IMR-90 (cell line): ENCODE results near the gene PAQR5. TPM values are rescaled to one million over a fixed set of nuclear protein-coding genes. Genes with fewer than 3 reads are reported as not detected.
"Not testable (repeated sequence)": the region's sequence is repeated elsewhere in the genome, so short reads cannot be mapped to it uniquely, and the experiment has no call there.

Experiments
- ATAC-seq: fragments of 200-7000 bp; cut with Tn5 transposase; 2 replicates; pipeline ENCODE4 v1.9.1; 2020; ENCODE audit warnings: low read depth, mild to moderate bottlenecking, moderate library complexity
- BruUV-seq: library from RNA; stranded (reverse); fragments of 400-500 nt; replicated peaks from 2 replicates; lab custom pipeline; 2021; lab: Mats Ljungman, UMichigan
- CTCF ChIA-PET: fragments of 300-600 bp; formaldehyde crosslinking; extraction: SDS; loops from one replicate; lab custom pipeline; 2021; ENCODE audit warnings: antibody characterized with exemption; lab: Yijun Ruan, JAX
- POLR2A ChIA-PET: fragments of 300-600 bp; sonication (Branson Sonifier 250); formaldehyde crosslinking; loops from one replicate; lab custom pipeline; 2022; ENCODE audit warnings: antibody characterized with exemption; ENCODE audit not compliant: unreplicated experiment; lab: Charles Lee
- DNase-seq: peaks from one replicate; pipeline ENCODE4 v3.0.0; 2013
- H2AFZ ChIP-seq: replicated peaks from 2 replicates; pipeline ENCODE3; 2013; ENCODE audit warnings: low read length, mild to moderate bottlenecking; ENCODE audit not compliant: poor library complexity
- H2AK5ac ChIP-seq: 2 replicates; pipeline ENCODE4 v1.6.1; 2013; ENCODE audit warnings: low read depth, low read length, inconsistent platforms
- H2AK9ac ChIP-seq: replicated peaks from 2 replicates; pipeline ENCODE3; 2013; ENCODE audit warnings: mild to moderate bottlenecking, low read depth, low read length, moderate library complexity; ENCODE audit not compliant: poor library complexity
- H2BK120ac ChIP-seq: 2 replicates; pipeline ENCODE4 v1.6.1; 2013; ENCODE audit warnings: low read depth, low read length, inconsistent platforms
- H2BK15ac ChIP-seq: 3 replicates; pipeline ENCODE4 v1.6.1; 2013; ENCODE audit warnings: low read depth, low read length, inconsistent platforms
- H2BK20ac ChIP-seq: 2 replicates; pipeline ENCODE4 v1.6.1; 2013; ENCODE audit warnings: low read depth, mild to moderate bottlenecking, inconsistent platforms, low read length, moderate library complexity
- H2BK5ac ChIP-seq: 2 replicates; pipeline ENCODE4 v1.6.1; 2013; ENCODE audit warnings: mild to moderate bottlenecking, low read depth, low read length, inconsistent platforms; ENCODE audit not compliant: poor library complexity, severe bottlenecking
- H3K14ac ChIP-seq: replicated peaks from 2 replicates; pipeline ENCODE4 v1.6.1; 2013; ENCODE audit warnings: low read depth, low read length, inconsistent platforms
- H3K18ac ChIP-seq: 2 replicates; pipeline ENCODE4 v1.6.1; 2013; ENCODE audit warnings: low read depth, low read length, control low read depth
- H3K23ac ChIP-seq: 2 replicates; pipeline ENCODE4 v1.6.1; 2013; ENCODE audit warnings: low read depth, low read length, inconsistent platforms
- H3K27ac ChIP-seq: 2 replicates; pipeline ENCODE4 v1.5.1; 2013; ENCODE audit warnings: mild to moderate bottlenecking, control low read depth, low read length; ENCODE audit not compliant: insufficient read depth
- H3K27me3 ChIP-seq: 2 replicates; pipeline ENCODE4 v1.6.1; 2013; ENCODE audit warnings: low read length; ENCODE audit not compliant: control insufficient read depth, insufficient read depth
- H3K36me3 ChIP-seq: 2 replicates; pipeline ENCODE4 v1.6.1; 2013; ENCODE audit warnings: low read length, mixed read lengths; ENCODE audit not compliant: control insufficient read depth, insufficient read depth
- H3K4ac ChIP-seq: 2 replicates; pipeline ENCODE4 v1.6.1; 2013; ENCODE audit warnings: low read depth, low read length, inconsistent platforms
- H3K4me1 ChIP-seq: 2 replicates; pipeline ENCODE4 v1.6.1; 2013; ENCODE audit warnings: low read length, mixed read lengths; ENCODE audit not compliant: control insufficient read depth, insufficient read depth
- H3K4me2 ChIP-seq: 2 replicates; pipeline ENCODE4 v1.6.1; 2013; ENCODE audit warnings: low read depth, mild to moderate bottlenecking, control low read depth, low read length, moderate library complexity
- H3K4me3 ChIP-seq: 2 replicates; pipeline ENCODE4 v1.5.1; 2013; ENCODE audit warnings: low read depth, mild to moderate bottlenecking, control low read depth, low read length, moderate library complexity; ENCODE audit not compliant: insufficient read depth
- H3K56ac ChIP-seq: 2 replicates; pipeline ENCODE4 v1.6.1; 2013; ENCODE audit warnings: low read length, inconsistent platforms; ENCODE audit not compliant: insufficient read depth; ENCODE audit errors: extremely low read depth
- H3K79me1 ChIP-seq, 2 experiments: 2 replicates each; pipeline ENCODE4 v1.6.1; 2013; ENCODE audit warnings: low read length in 2 of 2, inconsistent platforms in 1 of 2, low read depth in 1 of 2
- H3K9ac ChIP-seq: 2 replicates; pipeline ENCODE4 v1.6.1; 2013; ENCODE audit warnings: low read depth, low read length, control low read depth
- H3K9me1 ChIP-seq: 2 replicates; pipeline ENCODE4 v1.6.1; 2013; ENCODE audit warnings: low read length, inconsistent platforms; ENCODE audit not compliant: insufficient read depth
- H3K9me3 ChIP-seq: 2 replicates; pipeline ENCODE4 v1.6.1; 2013; ENCODE audit warnings: low read length; ENCODE audit not compliant: control insufficient read depth, insufficient read depth
- H4K20me1 ChIP-seq: 2 replicates; pipeline ENCODE4 v1.6.1; 2013; ENCODE audit warnings: low read length, inconsistent platforms; ENCODE audit not compliant: insufficient read depth
- H4K5ac ChIP-seq: 2 replicates; pipeline ENCODE4 v1.6.1; 2013; ENCODE audit warnings: mild to moderate bottlenecking, low read depth, low read length, control low read depth
- H4K8ac ChIP-seq, 2 experiments: 2 replicates each; pipeline ENCODE4 v1.6.1; 2013; ENCODE audit warnings: low read depth in 2 of 2, low read length in 2 of 2, control low read depth in 1 of 2, inconsistent platforms in 1 of 2
- H4K91ac ChIP-seq: 2 replicates; pipeline ENCODE4 v1.6.1; 2013; ENCODE audit warnings: low read depth, low read length, inconsistent platforms; ENCODE audit not compliant: insufficient read depth
- FOS ChIP-seq: fragments of 150-350 bp; IDR thresholded peaks from 2 replicates; pipeline ENCODE4 v1.6.1; 2016; ENCODE audit warnings: low read depth, low read length
- MAFK ChIP-seq: IDR thresholded peaks from 2 replicates; pipeline ENCODE4 v1.6.1; 2012; ENCODE audit warnings: low read depth, low read length, improper control_type of control experiment
- MAZ ChIP-seq: IDR thresholded peaks from 2 replicates; pipeline ENCODE4 v1.6.1; 2012; ENCODE audit warnings: low read depth, mild to moderate bottlenecking, low read length, improper control_type of control experiment, moderate library complexity, borderline replicate concordance
- RAD21 ChIP-seq: IDR thresholded peaks from 2 replicates; pipeline ENCODE4 v1.6.1; 2012; ENCODE audit warnings: low read length, improper control_type of control experiment
- WGBS, 2 experiments: methylation state at CpG; one replicate each; pipeline versions ENCODE4 v1.1.5 to v1.1.7; 2013; ENCODE audit warnings: missing lambda C conversion rate in 2 of 2; ENCODE audit not compliant: insufficient read length in 1 of 2; ENCODE audit errors: extremely low coverage in 2 of 2; 5-methylcytosine and 5-hydroxymethylcytosine counted together
- dilution Hi-C: fragments of 300-500 bp; cut with HindIII; formaldehyde crosslinking; loops from one replicate; pipeline ENCODE4 v1.14.3; 2018; ENCODE audit warnings: low sequenced_read_pairs; ENCODE audit not compliant: unreplicated experiment
- in situ Hi-C: fragments of 300-500 bp; cut with MboI; formaldehyde crosslinking; loops from 3 replicates; pipeline ENCODE4 v1.14.3; 2019; ENCODE audit warnings: low sequenced_read_pairs, inconsistent platforms, mixed read lengths
- intact Hi-C: fragments of 100-400 bp; cut with micrococcal nuclease; formaldehyde crosslinking; loops from 2 replicates; pipeline ENCODE4 v1.10.0; 2022
- polyA plus RNA-seq, 3 experiments: library from polyadenylated mRNA; depleted of rRNA; stranded (reverse); fragments of >200 nt; gene quantifications; 2 replicates each; pipeline ENCODE4 v1.2.3, GENCODE V29; 2012; ENCODE audit warnings: low replicate concordance in 1 of 3
- total RNA-seq: library from RNA; depleted of rRNA; stranded (reverse); fragments of >200 nt; gene quantifications from 2 replicates; pipeline ENCODE4 v1.2.3, GENCODE V29; 2012
- TF ChIP-seq, protein P1 (sequence below): fragments of 150-350 bp; IDR thresholded peaks from 2 replicates; pipeline ENCODE4 v1.6.1; 2016; ENCODE audit warnings: low read depth, mild to moderate bottlenecking, low read length, moderate library complexity, borderline replicate concordance

PAQR5 gene
- total and polyA plus RNA-seq, 2 of the 4 experiments (the other 2 are of a cell fraction): 2.3 to 2.7 TPM

DNA sequence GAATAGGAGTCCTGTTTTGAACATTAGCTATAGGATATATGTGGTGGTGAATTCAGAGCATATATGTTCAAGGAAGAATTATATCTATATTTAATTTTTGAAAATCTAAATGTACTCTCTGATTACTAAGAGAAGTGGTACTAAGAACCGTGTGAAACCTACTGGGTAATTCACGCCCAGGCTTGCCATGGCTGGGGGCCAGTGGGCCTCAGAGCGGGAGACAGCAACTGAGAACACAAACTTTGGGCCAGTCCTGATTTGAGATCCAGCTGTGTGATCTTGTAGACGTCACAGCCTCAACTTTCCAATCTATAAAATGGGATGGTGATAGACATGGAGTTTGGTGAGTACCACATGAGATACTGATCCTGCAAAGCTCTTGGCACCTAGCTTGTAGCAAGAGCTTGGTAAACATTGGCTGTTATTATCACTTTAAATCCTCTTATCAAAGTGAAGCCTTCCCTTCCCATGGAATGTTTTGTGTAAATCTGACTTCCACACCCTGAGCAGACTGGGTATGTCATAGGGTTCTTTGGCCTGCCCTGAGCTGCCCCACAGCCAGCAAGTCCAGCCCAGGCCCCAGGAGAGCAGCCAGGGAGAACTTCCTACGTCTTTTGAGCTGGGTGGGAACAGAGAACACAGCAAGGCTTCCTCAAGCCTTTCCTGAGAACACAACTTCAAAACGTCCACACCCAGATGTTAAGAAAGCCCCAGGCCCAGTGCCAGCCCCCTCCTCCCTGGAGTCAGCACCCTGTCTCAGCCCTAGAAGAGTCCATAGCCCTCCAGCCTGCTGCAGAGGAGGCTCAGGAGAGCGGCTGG is 8.2 kb upstream of the PAQR5 start:
- no peak overlapping the region for H3K56ac ChIP-seq
- H2AK9ac ChIP-seq: no peak overlapping the region
- H4K5ac ChIP-seq: peak overlapping the region; percentile 12; the same call in 1 of the 2 replicates
- H2BK120ac ChIP-seq: no peak overlapping the region
- H3K9ac ChIP-seq: no peak overlapping the region
- no peak overlapping the region; the same call in 1 of the 2 replicates for H3K18ac ChIP-seq
- no peaks in the 10 kb centered on the region for H4K20me1 ChIP-seq
- H3K4me2 ChIP-seq: no peak overlapping the region
- peak overlapping the region; percentile 9; the same call in 1 of the 2 replicates for H3K14ac ChIP-seq
- H3K4me3 ChIP-seq: no peak overlapping the region
- H2BK20ac ChIP-seq: no peak overlapping the region
- H3K4ac ChIP-seq: no peak overlapping the region
- H3K9me1 ChIP-seq: 0 out of 2 replicates have a peak, but pooled peaks cover 4% of the 10 kb centered on the region
- H3K79me1 ChIP-seq: no peaks in the 10 kb centered on the region
- no peak overlapping the region for H4K8ac ChIP-seq
- peaks cover 7% of the 10 kb centered on the region for H3K9me3 ChIP-seq
- H3K4me1 ChIP-seq: peaks cover 16% of the 10 kb centered on the region; the same call in 1 of the 2 replicates
- 17% methylated on average over 1 of the region's 7 CpGs; no CpG with 5 or more reads in 1 of the 2 experiments for WGBS, 2 experiments
- peak overlapping the region; percentile 14; the same call in 1 of the 3 replicates for H2BK15ac ChIP-seq
- DNase-seq: no peak
- ATAC-seq: peak; percentile 42; the same call in 1 of the 2 replicates
- no TSS peak for BruUV-seq
- H2AK5ac ChIP-seq: peak overlapping the region; percentile 9; the same call in 1 of the 2 replicates
- in situ Hi-C loops: no loop called here
- POLR2A ChIA-PET: no interaction called here
- peaks cover 7% of the 10 kb centered on the region for H3K27me3 ChIP-seq
- H2BK5ac ChIP-seq: no peak overlapping the region
- CTCF ChIA-PET: no interaction called here
- intact Hi-C loops: no loop called here
- dilution Hi-C loops: no loop called here
- no peaks in the 10 kb centered on the region for H3K36me3 ChIP-seq
- TF ChIP-seq RAD21: no peak
- TF ChIP-seq FOS: no peak
- no peak for TF ChIP-seq MAFK
- TF ChIP-seq, protein P1, sequence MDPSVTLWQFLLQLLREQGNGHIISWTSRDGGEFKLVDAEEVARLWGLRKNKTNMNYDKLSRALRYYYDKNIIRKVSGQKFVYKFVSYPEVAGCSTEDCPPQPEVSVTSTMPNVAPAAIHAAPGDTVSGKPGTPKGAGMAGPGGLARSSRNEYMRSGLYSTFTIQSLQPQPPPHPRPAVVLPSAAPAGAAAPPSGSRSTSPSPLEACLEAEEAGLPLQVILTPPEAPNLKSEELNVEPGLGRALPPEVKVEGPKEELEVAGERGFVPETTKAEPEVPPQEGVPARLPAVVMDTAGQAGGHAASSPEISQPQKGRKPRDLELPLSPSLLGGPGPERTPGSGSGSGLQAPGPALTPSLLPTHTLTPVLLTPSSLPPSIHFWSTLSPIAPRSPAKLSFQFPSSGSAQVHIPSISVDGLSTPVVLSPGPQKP: no peak
- TF ChIP-seq MAZ: no peak
- no peak overlapping the region for H3K23ac ChIP-seq
- H4K91ac ChIP-seq: peak overlapping the region; percentile 36; the same call in 1 of the 2 replicates
- no peak overlapping the region for H2AFZ ChIP-seq
- H3K27ac ChIP-seq: no peak overlapping the region

DNA sequence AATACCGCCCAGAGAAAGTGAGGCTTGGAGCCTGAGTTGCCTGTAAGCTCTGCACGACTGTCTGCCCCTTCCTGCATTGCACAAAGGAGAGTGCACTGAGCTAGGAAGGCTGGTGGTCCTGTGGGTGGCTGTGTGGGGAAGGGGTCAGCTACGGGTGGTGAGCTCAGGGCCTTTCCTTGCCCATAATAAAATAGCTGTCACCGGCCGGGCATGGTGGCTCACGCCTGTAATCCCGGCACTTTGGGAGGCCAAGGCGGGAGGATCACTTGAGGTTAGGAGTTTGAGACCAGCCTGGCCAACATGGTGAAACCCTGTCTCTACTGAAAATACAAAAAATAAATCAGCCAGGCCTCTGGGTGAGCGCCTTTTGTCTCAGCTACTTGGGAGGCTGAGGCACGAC is 7.1 kb upstream of the PAQR5 start:
- H3K18ac ChIP-seq, H3K27me3 ChIP-seq, H3K4ac ChIP-seq, H4K91ac ChIP-seq, H3K79me1 ChIP-seq, H3K4me3 ChIP-seq, H3K56ac ChIP-seq, BruUV-seq, POLR2A ChIA-PET, H3K23ac ChIP-seq, dilution Hi-C loops, H3K9me3 ChIP-seq, H3K14ac ChIP-seq, ATAC-seq, H3K36me3 ChIP-seq, H2BK20ac ChIP-seq, H4K8ac ChIP-seq, H3K27ac ChIP-seq, intact Hi-C loops, H2AK9ac ChIP-seq, DNase-seq, H2BK120ac ChIP-seq, H2AFZ ChIP-seq, in situ Hi-C loops, H2BK15ac ChIP-seq, H2AK5ac ChIP-seq, H4K5ac ChIP-seq, H3K9ac ChIP-seq, H3K9me1 ChIP-seq, H2BK5ac ChIP-seq, H3K4me2 ChIP-seq, H4K20me1 ChIP-seq: not testable (repeated sequence)
- 88% methylated on average over 8 of the region's 10 CpGs; no CpG with 5 or more reads in 1 of the 2 experiments for WGBS, 2 experiments
- CTCF ChIA-PET: interaction anchor here (1.5 kb wide), 1 partner anchor 103 kb away, joined by 4 read pairs; no protein-coding TSS in a partner anchor
- H3K4me1 ChIP-seq: peaks cover 16% of the 10 kb centered on the region; the same call in 1 of the 2 replicates
